ENCODE results near the gene CALML5. TPM values are rescaled to one million over a fixed set of nuclear protein-coding genes. Genes with fewer than 3 reads are reported as not detected.

The CALML5 gene
- total and polyA plus RNA-seq, 9 of the 15 experiments (the other 6 are each of a cell fraction or from before 2014, with no cell fraction given): not detected

DNA sequence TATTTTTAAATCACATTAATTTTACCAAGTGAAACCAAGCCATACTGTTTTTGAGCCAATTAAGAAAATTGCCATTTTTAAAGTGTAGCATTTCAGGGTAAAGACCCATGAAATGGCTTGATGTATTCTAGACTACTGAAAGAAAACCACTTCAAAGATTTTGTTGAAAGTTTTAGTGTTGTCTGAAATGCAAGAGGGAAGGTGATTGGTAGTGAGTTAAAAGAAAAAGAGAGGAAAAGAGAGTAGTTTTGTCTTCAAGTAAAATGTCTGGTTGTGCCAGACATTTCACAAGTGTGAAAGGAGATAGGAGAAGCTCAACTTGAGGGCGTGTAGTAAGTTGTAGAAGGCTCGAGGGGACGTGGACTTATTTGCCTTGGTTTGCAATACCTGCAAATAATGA is 41.6 kb downstream of the CALML5 start (continued):
- 0 out of 4 replicates have a peak, but pooled peaks of 1 of the 2 experiments have one; percentile 4 for TF ChIP-seq RAD21 (CRISPR knock-in tag; conservative IDR thresholded peaks at IDR 0.05 in 1 of 2, IDR thresholded peaks at IDR 0.05 in 1 of 2)
- TF ChIP-seq ZNF217 (CRISPR knock-in tag; IDR thresholded peaks at IDR 0.05): no peak
- no peak for TF ChIP-seq MIER1 (IDR thresholded peaks at IDR 0.05; ENCODE audit: low read depth)
- 0 out of 2 replicates have a peak, but pooled peaks have one; percentile 8 for TF ChIP-seq KHSRP (IDR thresholded peaks at IDR 0.05)
- TF ChIP-seq ZNF224 (CRISPR knock-in tag; IDR thresholded peaks at IDR 0.05): no peak

DNA sequence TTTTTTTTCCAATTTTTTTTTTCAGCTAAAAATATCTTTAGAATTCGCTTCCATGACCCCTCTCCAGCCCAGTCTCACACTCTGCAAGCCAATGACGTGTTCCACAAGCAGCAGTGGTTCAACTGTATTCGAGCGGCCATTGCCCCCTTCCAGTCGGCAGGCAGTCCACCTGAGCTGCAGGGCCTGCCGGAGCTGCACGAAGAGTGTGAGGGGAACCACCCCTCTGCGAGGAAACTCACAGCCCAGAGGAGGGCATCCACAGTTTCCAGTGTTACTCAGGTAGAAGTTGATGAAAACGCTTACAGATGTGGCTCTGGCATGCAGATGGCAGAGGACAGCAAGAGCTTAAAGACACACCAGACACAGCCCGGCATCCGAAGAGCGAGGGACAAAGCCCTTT is 42.8 kb downstream of the CALML5 start:
- POLR2A ChIA-PET: interaction anchor here (0.6 to 4.6 kb wide), 5 partner anchors 8 to 179 kb away, joined by 3 to 30 read pairs (median 9); no protein-coding TSS in a partner anchor
- no peak overlapping the region for H3K4me3 ChIP-seq
- BruUV-seq (replicated peaks): no TSS peak
- no peak for ATAC-seq
- H3K27me3 ChIP-seq (ENCODE audit: control insufficient read depth in 2 of 2, insufficient read depth in 2 of 2, low read length in 2 of 2): no peaks in the 10 kb centered on the region
- no peaks in the 10 kb centered on the region for H3K9me3 ChIP-seq (replicated peaks; ENCODE audit: control insufficient read depth, insufficient read depth, low read depth, low read length)
- H3K9me1 ChIP-seq (ENCODE audit: control insufficient read depth, insufficient read depth, low read length): no peaks in the 10 kb centered on the region
- H3K4me1 ChIP-seq (replicated peaks in 1 of 2; ENCODE audit: control insufficient read depth in 2 of 2, insufficient read depth in 2 of 2, low read length in 2 of 2): peaks cover 6 to 24% of the 10 kb centered on the region in 2 experiments; a peak in 2 of 5 replicates
- no peak for DNase-seq (ENCODE audit: extremely low read depth in 1 of 4, low spot score in 3 of 4)
- intact Hi-C loops (cut with micrococcal nuclease) (no loop called here), in situ Hi-C loops (cut with MboI) (no loop called here)
- CTCF ChIA-PET (ENCODE audit: low intra/inter-chr PET ratio): no interaction called here
- TF ChIP-seq POLR2A (conservative IDR thresholded peaks at IDR 0.05) (peak; percentile 51; the same call in 1 of the 2 replicates), SUPT5H (IDR thresholded peaks at IDR 0.05) (0 out of 2 replicates have a peak, but pooled peaks have one; percentile 52), RBM39 (optimal IDR thresholded peaks at IDR 0.05; ENCODE audit: low read depth, low read length) (peak; percentile 59), POLR2B (IDR thresholded peaks at IDR 0.05; ENCODE audit: low read depth, partially characterized antibody) (peak; percentile 42), BRF1 (IDR thresholded peaks at IDR 0.05; ENCODE audit: borderline replicate concordance, extremely low read depth, insufficient read length) (no peak), ELF4 (CRISPR knock-in tag; IDR thresholded peaks at IDR 0.05) (no peak), HMGN3 (IDR thresholded peaks at IDR 0.05; ENCODE audit: borderline replicate concordance, extremely low read depth, insufficient read length, low read depth, low read length) (peak; percentile 34), RBFOX2 (IDR thresholded peaks at IDR 0.05; ENCODE audit: low read depth, low read length) (peak; percentile 55), FOXK1 (CRISPR knock-in tag; IDR thresholded peaks at IDR 0.05; ENCODE audit: borderline replicate concordance) (0 out of 2 replicates have a peak, but pooled peaks have one; percentile 67), POLR2G (IDR thresholded peaks at IDR 0.05; ENCODE audit: low read depth, low read length) (peak; percentile 71)
- TF ChIP-seq, protein P1, sequence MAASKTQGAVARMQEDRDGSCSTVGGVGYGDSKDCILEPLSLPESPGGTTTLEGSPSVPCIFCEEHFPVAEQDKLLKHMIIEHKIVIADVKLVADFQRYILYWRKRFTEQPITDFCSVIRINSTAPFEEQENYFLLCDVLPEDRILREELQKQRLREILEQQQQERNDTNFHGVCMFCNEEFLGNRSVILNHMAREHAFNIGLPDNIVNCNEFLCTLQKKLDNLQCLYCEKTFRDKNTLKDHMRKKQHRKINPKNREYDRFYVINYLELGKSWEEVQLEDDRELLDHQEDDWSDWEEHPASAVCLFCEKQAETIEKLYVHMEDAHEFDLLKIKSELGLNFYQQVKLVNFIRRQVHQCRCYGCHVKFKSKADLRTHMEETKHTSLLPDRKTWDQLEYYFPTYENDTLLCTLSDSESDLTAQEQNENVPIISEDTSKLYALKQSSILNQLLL (CRISPR knock-in tag; IDR thresholded peaks at IDR 0.05; ENCODE audit: borderline replicate concordance): no peak
- TF ChIP-seq, protein P2, sequence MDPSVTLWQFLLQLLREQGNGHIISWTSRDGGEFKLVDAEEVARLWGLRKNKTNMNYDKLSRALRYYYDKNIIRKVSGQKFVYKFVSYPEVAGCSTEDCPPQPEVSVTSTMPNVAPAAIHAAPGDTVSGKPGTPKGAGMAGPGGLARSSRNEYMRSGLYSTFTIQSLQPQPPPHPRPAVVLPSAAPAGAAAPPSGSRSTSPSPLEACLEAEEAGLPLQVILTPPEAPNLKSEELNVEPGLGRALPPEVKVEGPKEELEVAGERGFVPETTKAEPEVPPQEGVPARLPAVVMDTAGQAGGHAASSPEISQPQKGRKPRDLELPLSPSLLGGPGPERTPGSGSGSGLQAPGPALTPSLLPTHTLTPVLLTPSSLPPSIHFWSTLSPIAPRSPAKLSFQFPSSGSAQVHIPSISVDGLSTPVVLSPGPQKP (CRISPR knock-in tag; IDR thresholded peaks at IDR 0.05): no peak
- no peak for FAIRE-seq
- H2AFZ ChIP-seq (ENCODE audit: low read depth, low read length): no peak overlapping the region
- no peaks in the 10 kb centered on the region for H4K20me1 ChIP-seq (replicated peaks; ENCODE audit: control insufficient read depth, insufficient read depth, low read length)
- H3K9ac ChIP-seq (ENCODE audit: insufficient read depth in 1 of 2, low read depth in 2 of 2, low read length in 2 of 2): 0 out of 4 replicates have a peak overlapping the region, but pooled peaks of 1 of the 2 experiments have one; percentile 8
- H3K36me3 ChIP-seq (ENCODE audit: control insufficient read depth, insufficient read depth, low read length): peaks cover 100% of the 10 kb centered on the region
- H3K27ac ChIP-seq (ENCODE audit: extremely low read depth, low read depth, low read length): no peak overlapping the region
- H3K79me2 ChIP-seq (ENCODE audit: control insufficient read depth, insufficient read depth, low read length): peaks cover 100% of the 10 kb centered on the region
- 89% methylated on average over 12 of the region's 12 CpGs for WGBS (ENCODE audit: insufficient coverage, low coverage, missing lambda C conversion rate)
- no peak overlapping the region for H3K4me2 ChIP-seq (ENCODE audit: insufficient read depth, low read length)
